Eye (tissue), 1 donor: ENCODE data around the gene LRP1.

ENCODE experiments used
- DNase-seq: peaks from one replicate; pipeline ENCODE4 v3.0.0-alpha.2; 2015

LRP1 gene

DNA sequence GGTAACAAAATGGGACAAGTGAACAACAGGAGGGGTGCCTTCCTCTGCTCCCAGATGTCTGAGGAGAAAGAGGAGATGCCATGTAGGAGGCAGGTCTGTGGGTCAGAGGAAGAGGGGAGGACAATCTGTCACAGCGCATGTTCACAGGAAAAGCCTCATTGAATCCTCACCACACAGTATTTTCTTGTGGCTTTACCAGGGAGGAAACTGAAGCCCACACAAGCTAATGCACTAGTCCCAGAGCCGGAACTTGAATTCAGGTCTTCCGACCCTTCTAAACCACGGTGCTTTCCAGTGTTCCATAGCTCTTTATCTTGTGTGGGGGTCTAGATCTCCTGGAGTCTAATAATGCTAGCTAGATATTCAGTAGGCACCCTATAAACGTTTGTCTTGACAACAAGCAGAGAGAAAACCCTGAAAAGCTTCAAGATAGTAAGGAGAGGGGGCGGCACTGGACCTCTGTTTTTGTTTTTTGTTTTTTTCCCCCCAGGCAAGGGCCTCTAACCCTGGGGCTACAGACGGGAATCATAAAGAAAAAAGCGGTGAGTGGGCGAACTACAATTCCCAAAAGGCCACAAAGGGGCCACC is 100.9 kb downstream of the LRP1 start:
- no peak for DNase-seq

DNA sequence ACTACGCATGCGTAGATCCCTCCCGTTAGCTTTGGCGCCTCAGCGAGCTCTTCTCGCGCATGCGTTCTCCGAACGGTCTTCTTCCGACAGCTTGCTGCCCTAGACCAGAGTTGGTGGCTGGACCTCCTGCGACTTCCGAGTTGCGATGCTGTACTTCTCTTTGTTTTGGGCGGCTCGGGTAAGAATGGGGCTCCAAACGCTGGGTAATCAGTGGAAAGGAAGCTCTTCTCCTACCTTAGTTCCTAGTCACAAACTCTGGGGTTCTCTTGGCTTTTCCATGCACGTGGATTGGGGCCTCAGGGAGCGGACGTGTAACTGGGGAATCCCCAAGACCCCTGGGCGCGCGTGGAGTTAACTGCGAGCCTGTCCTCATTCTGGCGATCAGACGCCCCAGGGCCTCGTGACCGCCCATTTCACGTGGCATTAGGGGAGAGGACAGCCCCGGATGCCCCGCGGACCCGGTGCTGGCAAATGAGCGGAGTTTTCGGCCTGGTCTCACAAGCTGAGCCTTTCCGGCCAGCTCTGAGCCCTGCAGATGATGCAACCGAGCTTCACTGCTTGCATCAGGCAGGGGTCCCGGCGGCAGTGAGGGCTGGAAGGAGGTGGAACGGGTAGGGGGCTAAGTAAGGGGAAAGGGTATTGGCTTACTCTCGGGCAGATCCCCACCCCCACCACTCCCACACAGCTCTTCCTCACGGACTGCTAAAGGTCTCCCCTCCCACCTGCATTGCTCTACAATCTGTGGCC is 101.5 kb downstream of the LRP1 start, which contains the start of gene SHMT2:
TSS of gene SHMT2 (plus strand) at position 78 of the 747 bp plus-strand sequence. CDS start at position 146, 68 bp downstream.
- DNase-seq = peak; percentile 98

- no peak for DNase-seq
Measured at GRCh38 chr12:57230381-57231155, 102.3 kb downstream of the LRP1 start.

GRCh38 chr12:57231276-57232021 is 103.2 kb downstream of the LRP1 start:
- DNase-seq = no peak

DNA sequence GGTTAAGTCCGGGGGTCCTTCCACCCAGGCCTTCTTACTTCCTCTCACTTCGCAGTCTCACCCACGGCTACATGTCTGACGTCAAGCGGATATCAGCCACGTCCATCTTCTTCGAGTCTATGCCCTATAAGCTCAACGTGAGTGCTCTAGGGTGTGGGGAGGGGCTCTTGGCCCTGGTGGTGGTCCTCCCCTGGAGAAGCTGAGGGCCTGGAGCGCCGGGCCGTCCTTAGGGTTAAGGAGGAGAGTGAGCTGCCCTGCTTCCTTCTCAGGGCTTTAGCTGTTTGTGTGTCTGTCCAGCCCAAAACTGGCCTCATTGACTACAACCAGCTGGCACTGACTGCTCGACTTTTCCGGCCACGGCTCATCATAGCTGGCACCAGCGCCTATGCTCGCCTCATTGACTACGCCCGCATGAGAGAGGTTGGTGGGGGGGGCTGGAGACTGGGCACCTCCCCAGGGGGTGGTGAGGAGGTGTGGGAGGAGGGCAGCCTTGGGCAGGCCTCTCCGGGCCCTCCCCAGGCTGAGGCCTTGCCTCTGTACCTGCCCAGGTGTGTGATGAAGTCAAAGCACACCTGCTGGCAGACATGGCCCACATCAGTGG is 104.0 kb downstream of the LRP1 start:
- DNase-seq = no peak

DNA sequence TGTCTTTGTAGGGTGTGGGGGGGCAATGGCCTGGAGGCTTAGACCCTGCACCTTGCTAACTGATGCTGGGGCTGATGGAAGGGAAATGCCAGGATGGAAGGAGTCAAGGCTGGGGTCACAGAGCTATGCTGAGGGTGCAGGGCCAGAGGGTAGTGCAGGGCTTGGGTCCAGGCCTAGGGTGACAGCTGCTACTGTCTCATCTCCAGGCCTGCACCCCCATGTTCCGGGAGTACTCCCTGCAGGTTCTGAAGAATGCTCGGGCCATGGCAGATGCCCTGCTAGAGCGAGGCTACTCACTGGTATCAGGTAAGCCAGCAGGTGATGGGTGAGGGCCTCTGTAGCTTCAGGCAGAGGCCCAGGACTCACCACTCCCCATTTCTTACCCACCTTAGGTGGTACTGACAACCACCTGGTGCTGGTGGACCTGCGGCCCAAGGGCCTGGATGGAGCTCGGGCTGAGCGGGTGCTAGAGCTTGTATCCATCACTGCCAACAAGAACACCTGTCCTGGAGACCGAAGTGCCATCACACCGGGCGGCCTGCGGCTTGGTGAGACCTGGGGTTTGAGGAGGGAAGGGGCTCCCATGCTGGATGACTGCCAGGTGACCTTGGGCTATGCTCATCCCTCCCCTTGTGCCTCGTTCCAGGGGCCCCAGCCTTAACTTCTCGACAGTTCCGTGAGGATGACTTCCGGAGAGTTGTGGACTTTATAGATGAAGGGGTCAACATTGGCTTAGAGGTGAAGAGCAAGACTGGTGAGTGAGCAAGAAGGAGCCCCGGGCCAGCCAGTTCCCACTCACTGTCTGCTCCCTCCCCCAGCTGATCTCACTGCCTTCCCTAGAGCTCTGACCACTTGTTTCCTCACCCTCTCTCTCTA is 105.3 kb downstream of the LRP1 start:
- DNase-seq = no peak

- no peak for DNase-seq
Measured at GRCh38 chr12:57234233-57234570, 105.9 kb downstream of the LRP1 start.

DNA sequence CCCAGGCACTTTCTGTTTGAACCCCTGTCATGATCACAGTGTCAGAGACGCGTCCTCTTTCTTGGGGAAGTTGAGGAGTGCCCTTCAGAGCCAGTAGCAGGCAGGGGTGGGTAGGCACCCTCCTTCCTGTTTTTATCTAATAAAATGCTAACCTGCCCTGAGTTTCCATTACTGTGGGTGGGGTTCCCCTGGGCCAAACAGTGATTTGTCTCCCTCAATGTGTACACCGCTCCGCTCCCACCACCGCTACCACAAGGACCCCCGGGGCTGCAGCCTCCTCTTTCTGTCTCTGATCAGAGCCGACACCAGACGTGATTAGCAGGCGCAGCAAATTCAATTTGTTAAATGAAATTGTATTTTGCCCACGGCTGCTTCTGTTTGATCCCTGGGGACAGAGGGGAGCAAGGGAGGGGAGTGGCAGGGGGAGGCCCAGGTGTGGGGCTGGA is 106.3 kb downstream of the LRP1 start:
- peak; percentile 35 for DNase-seq

- DNase-seq = peak; percentile 52
Measured at GRCh38 chr12:57235017-57235727, 106.9 kb downstream of the LRP1 start.

DNA sequence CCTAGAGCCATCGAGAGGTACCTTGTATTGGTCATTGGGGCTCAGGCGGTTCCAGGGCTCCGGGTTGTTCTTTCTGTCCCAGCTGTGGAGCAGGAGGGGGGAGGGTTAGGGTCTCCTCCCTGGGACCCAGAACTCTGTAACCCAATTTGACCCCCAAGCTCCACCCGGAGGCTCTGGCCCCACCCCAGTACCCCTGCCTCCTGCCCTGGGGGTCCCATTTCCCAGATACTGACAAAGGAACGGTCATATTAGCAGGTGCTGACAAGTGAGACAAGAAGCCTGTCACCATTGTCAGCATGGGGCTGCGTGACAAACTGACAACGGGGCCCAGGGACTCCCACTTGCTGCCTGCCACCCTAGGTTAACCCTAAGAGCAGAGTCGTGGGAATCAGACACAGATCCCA is 107.4 kb downstream of the LRP1 start:
- DNase-seq = peak; percentile 25

DNA sequence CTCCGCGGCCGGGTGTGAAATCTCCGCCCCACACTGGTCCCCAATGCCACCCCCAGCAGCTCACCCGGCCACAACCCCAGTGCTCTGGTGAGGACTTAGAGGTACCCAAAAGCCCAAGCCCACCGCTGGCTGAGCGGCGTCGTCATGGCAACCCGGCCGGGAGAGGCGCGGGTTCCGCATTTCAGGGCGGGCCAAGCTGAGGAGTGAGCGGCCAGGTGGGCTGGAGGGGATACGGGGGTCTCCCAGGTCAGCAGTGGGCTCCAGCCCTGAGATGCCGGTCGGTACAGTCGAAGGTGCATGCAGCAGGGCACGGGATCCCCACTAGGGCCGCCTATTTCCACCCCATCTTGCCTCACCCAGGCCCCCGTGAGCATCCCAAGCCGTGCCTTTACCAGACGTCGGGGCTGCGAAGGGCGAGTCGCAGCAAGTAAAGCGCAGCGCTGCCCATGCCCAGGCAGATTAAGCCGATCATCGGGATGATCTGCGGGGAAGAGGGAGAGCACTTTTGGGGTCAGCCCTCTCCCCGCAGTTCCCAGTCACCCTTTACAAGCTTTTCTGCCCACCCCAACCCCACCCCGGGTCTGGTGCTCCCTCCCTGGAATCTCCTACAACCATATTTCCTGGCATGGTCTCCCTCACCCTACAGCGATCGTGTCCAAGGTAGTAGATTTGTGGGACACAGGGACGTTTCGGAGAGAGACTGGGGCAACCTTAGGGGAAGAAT is 108.1 kb downstream of the LRP1 start:
- DNase-seq = peak; percentile 70

GRCh38 chr12:57236925-57237595 is 108.8 kb downstream of the LRP1 start:
- peak; percentile 54 for DNase-seq

- DNase-seq = no peak
Measured at GRCh38 chr12:57237596-57237931, 109.3 kb downstream of the LRP1 start.

DNA sequence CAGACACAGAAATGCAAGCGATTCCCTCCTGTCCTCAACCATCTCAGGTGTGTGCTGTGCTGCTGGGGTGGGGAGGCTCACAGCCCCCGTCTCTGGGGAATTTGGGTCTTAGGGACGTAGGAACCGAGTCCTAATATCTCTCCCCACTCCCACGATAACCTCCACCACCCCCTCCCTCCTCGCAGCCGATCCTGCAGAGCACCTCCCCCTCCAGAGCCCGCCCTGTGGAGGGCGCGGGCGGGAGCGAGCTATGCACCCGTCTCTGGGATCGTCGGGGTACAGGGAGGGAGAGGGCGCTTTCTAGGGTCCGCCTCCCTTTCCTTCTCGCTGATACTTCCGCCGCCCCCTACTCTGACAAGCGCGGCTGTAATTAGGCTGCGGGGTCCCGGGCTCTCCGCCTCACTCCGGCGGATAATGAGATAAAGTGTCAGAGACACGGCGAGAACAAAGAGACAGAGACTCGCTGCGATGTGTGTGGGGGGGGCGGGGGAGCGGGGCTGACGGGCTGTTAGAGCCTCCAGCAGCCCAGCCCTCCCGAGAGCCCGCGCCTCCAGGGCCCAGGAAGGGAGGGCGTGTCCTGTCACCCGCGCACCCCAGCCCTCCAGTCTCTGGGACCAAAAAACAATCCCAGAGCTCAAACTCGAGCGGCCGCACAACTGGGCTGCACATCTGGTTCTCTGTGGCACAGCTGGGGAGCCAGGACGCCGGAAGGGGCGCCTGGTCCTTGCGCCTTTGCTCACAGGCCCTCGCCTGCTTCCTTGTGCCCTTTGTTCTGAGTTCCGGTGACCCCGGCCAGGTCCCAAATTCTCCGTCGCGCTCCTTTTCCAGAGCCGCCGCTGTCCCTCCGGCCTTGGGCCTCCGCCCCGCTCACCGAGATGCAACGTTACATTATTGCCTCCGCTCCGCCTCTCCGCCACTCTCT is 109.9 kb downstream of the LRP1 start:
- DNase-seq = peak; percentile 64

- DNase-seq = peak; percentile 97
Measured at GRCh38 chr12:57238854-57239554, 110.7 kb downstream of the LRP1 start.

DNA sequence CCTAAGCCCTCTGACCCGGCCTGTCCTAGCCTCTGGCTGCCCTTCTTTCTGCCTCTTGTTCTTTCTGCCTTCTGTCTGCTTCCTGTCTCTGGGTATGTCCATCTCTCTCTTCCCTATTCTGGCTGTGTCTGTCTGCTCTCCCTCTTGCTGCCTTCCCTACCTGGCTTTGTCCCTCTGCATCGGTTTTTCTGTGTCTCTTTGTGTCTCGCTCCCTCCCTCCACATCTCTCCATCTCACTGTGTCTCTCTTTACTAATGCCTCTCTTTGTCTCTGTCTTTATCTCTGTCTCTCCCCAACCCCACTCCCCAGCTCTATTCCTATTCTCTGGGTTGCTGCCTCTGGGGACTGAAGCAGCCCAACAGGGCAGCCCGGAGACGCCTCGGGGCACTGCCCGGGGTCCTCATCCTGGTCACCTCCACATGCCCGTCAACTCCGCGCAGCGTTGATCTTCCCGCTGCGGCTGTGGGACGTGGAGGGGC is 111.3 kb downstream of the LRP1 start:
- no peak for DNase-seq

DNA sequence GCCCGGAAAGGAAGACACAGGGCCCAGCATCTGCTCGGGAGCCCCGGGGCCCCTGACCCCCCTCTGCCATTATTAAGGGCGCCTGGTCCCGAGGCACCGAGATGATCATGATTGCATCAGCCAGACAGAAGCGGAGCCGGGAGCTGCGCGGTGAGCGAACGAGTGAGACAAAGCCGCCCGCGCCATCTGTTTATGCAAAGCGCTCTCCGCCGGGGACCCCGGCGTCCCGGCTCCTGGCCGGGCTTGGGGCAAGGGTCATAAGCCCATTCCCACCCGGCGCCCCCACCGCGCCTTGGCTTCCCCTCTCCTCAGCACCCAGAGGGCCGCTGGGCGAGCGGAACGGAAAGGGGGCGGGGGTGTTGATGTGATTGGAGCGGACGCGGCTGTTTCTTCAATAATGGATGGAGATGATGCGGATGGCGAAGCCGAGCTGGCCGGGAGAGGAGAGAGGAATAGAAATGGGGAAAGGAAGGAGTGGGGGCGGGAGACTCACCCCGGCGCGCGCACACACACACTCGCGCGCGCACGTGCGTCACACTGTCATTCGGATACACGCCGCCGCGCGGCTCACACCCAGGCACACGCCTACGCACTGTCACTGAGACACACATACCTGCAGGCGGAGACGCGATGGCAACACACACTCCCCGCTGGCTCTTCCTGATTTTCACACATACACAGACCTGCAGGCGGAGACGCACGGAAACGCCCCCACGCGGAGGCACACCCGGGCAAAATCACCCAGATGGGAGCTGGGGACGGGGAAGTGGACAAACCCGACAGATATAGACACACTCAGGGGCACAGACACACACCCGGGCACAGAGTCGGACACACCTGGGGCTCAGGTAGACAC is 112.0 kb downstream of the LRP1 start:
- peak; percentile 88 for DNase-seq
